GM21390 (cell line): ENCODE data around the gene SPTLC2.
A peak's percentile ranks its signal among the peaks of the same experiment; 100 is the strongest.

ENCODE experiments used
- ATAC-seq: cut with Tn5 transposase; IDR thresholded peaks from one replicate; pipeline ENCODE4 v1.9.1; 2021; ENCODE audit not compliant: unreplicated experiment

SPTLC2 gene

GRCh38 chr14:77474479-77475177, 141.8 kb downstream of the SPTLC2 start:
- ATAC-seq, result no peak

- ATAC-seq, result no peak
Measured at GRCh38 chr14:77473921-77474320, 142.5 kb downstream of the SPTLC2 start.

GRCh38 chr14:77470224-77470870, 146.1 kb downstream of the SPTLC2 start:
- ATAC-seq, result no peak

- ATAC-seq, result no peak
Measured at GRCh38 chr14:77469539-77469938, 146.9 kb downstream of the SPTLC2 start.

GRCh38 chr14:77469067-77469505, 147.4 kb downstream of the SPTLC2 start:
- no peak for ATAC-seq

- ATAC-seq, result no peak
Measured at GRCh38 chr14:77467801-77468200, 148.6 kb downstream of the SPTLC2 start.

- no peak for ATAC-seq
Measured at GRCh38 chr14:77459072-77459723, 157.2 kb downstream of the SPTLC2 start.

GRCh38 chr14:77458249-77458950, 158.0 kb downstream of the SPTLC2 start:
- ATAC-seq, result peak; percentile 20

- peak; percentile 87 for ATAC-seq
Measured at GRCh38 chr14:77457522-77458248, 158.8 kb downstream of the SPTLC2 start, which contains the start of the genes AHSA1 and VIPAS39. Gene AHSA1, plus strand, starts transcription at chr14:77458093. Its CDS starts 97 bp downstream, at chr14:77458190. Gene VIPAS39, minus strand, starts transcription at chr14:77457601. Its CDS starts 3,499 bp downstream, at chr14:77454102.

GRCh38 chr14:77457115-77457521, 159.3 kb downstream of the SPTLC2 start:
- peak; percentile 19 for ATAC-seq
